GM18870 (cell line): ENCODE results near the gene L3MBTL4.

ENCODE experiments used
- ATAC-seq: cut with Tn5 transposase; IDR thresholded peaks from one replicate; pipeline ENCODE4 v1.9.1; 2021; ENCODE audit warnings: moderate library complexity; ENCODE audit not compliant: unreplicated experiment

The L3MBTL4 gene

DNA sequence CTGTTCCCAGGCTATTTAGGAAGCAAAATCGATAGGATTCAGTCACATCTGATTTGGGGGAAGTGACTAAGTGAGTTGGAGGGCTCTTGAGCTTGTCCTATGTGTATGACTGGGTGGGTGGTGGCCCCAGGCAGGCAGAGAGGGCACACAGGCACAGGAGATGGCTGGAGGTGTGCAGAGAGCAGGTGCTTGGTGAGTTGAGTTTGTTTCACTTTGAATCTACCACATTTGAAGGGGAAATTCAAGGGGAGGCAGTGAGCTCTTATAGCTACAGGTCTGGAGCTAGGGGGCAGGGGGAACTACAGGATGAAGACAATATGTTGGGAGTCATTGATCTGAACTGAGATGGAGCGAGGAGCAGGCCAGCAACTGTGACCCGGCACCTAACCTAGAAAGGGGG lies 476.9 kb downstream of the L3MBTL4 start:
- ATAC-seq: no peak

DNA sequence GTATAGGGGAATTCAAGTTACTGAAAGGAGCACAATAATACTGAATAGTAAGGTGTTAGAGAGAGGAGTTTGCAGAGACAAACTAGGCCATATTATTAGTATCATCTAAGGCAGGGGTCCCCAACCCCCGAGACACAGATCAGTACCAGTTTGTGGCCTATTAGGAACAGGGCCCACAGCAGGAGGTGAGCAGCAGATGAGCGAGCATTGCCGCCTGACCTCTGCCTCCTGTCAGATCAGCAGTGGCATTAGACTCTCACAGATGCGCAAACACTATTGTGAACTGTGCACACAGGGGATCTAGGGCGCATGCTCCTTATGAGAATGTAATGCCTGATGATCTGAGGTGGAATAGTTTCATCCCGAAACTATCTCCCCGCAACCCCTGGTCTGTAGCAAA lies 477.6 kb downstream of the L3MBTL4 start:
- ATAC-seq: no peak

DNA sequence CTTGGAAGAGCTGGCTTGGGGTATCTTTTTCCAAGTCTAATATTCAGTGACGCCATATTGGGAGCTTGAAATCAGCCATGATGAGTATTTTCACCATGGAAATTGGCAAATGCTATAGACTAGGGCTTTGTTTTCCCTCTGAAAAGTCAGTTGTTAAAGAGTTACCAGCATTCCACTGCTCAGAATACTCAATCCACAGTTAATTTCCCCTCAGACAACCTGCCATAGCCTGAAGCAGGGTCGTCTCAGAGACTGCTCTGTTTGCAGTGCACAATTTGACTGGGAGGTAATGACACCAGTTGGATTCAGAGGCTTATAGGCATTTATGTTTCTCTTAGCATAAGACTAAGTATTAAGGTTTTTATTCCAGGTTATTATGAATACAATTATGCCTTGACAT lies 483.9 kb downstream of the L3MBTL4 start:
- ATAC-seq: no peak

DNA sequence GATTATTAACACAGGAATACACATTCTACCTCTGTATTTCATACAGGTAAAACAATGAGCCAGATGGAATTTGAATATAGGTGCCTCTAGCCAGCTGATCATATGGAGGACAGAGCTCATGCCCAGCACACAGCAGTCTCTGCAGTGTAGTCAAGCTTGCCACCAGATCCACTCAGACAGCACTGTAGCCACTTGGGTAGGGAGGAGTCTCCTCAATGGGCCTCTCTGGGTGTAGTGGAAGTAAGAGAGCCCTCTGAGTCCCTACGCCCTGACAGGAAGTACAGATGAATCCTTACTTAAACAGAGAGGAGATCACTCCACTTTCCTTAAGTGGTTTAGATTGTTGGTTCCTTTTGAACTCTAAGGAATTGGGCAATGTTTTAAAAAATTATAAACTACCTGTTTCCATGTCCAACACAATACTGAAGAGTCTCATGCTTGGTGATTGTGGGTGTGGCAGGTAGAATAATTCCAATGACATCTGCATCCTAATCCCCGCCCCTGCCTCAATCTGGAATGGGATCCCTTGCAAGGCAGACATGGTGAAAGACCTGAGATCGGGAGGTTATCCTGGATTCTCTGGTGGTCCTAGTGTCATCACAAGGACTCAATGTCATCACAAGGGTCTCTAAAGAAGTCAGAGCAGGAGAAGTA lies 496.4 kb downstream of the L3MBTL4 start:
- no peak for ATAC-seq

DNA sequence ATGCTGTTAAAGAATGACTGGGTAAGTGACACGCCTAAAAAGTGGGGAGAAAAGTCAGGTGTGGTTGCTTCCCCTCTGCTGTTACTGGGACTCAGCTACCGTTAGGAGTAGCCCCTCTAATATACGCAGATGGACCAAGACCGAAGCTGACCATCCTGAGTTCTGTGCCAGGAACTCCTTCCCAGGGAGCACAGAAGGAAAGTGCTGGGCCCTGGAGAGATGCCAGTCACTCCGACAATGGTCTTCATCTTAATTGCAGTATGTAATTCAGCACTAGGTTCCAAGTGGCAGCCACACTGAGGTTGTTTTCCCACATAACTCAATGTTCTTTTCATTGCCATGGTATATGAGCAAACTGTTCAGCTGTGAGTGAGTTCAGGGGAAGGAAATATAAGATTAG lies 499.8 kb downstream of the L3MBTL4 start:
- ATAC-seq: no peak

DNA sequence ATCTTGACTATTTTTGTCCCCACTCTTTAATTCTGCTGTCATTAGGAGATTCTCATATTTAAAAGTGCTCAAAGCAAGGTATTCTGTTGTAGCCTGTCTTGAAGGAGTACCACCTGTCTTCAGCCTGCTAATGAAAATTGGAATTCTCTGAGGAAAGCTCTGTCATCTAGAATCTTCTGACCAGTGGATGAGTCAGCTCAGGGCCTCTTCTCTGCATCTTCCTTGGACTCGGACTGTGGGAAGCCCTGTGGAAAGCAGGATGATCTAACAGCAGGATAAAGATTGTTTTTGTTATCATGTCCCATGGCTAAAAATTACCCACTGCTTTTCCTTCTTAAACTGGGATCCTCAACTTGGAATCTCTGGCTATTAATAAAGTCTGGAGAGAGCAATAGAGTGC lies 500.7 kb downstream of the L3MBTL4 start:
- ATAC-seq: no peak

DNA sequence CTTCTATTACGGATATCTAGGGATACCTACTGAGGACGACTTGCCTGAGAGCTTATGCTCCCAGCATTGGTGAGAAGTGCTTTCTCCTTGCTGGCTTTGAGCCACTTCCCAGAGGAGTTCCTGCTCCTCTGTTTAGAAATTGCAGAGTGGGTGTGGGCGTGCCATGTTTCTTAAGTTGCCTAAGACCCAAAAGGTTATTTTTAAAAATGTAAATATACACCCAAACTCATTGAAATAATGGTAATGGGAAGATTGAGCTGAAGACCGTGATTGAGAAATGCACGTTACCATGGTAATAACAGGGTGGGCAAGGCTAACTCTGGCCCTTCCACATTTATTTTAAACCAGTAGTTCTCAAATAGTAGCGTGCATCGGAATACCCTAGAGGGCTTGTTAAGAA lies 502.1 kb downstream of the L3MBTL4 start:
- no peak for ATAC-seq

DNA sequence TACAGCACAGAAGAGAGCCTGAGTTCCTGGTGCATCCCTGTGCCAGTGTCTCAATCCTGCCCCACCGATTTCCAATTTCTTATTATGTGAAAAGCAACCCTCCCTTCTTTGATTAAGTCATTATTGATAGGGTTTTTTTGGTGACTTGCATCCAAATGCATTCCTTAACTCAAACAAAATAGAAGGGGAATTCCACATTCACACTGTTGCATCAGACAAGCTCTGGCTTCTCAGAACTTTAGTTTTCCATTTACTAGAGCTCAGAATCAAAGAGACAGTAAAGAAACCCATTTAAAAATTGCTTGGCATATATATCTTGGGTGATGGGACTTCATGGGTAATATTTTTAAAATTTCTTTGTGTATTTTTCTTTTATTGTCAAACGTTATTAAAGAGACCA lies 505.6 kb downstream of the L3MBTL4 start:
- no peak for ATAC-seq
